HepG2 (cell line): Measurements from ENCODE around the gene ENDOG. TPM values are rescaled to one million over a fixed set of nuclear protein-coding genes. Genes with fewer than 3 reads are reported as not detected.

Experiments used
- BORCS8-MEF2B ChIP-seq: sonication (generic); formaldehyde crosslinking; IDR thresholded peaks from 2 replicates; pipeline ENCODE4 v1.8.0; 2022; ENCODE audit warnings: mild to moderate bottlenecking, missing genetic modification reagents
- CBX1 ChIP-seq: IDR thresholded peaks from one replicate; pipeline ENCODE4 v1.6.1; 2016; ENCODE audit warnings: antibody characterized with exemption, low read depth
- CEBPZ ChIP-seq: IDR thresholded peaks from 2 replicates; pipeline ENCODE4 v1.6.1; 2012; ENCODE audit warnings: low read length, improper control_type of control experiment
- CENPBD1 ChIP-seq: sonication (generic); formaldehyde crosslinking; IDR thresholded peaks from 2 replicates; pipeline ENCODE4 v1.8.0; 2022; ENCODE audit warnings: missing genetic modification reagents, low read depth, mild to moderate bottlenecking, borderline replicate concordance
- CHCHD3 ChIP-seq: sonication (generic); formaldehyde crosslinking; IDR thresholded peaks from 2 replicates; pipeline ENCODE4 v1.8.0; 2022; ENCODE audit warnings: mild to moderate bottlenecking, missing genetic modification reagents, moderate library complexity
- ESRRA ChIP-seq: sonication (generic); formaldehyde crosslinking; IDR thresholded peaks from 2 replicates; pipeline ENCODE4 v1.5.1; 2020; ENCODE audit warnings: mild to moderate bottlenecking, low read depth, missing genetic modification reagents
- GATA4 ChIP-seq: sonication (generic); IDR thresholded peaks from 2 replicates; pipeline ENCODE4 v1.6.1; 2016; ENCODE audit warnings: antibody characterized with exemption, low read depth, borderline replicate concordance
- HDAC2 ChIP-seq: sonication (generic); formaldehyde crosslinking; IDR thresholded peaks from 2 replicates; pipeline ENCODE4 v1.4.0; 2020; ENCODE audit warnings: missing genetic modification reagents
- KLF11 ChIP-seq: IDR thresholded peaks from 2 replicates; pipeline ENCODE4 v1.6.1; 2016; ENCODE audit warnings: missing compliant biosample characterization
- MEIS1 ChIP-seq: sonication (generic); formaldehyde crosslinking; IDR thresholded peaks from 2 replicates; pipeline ENCODE4 v1.9.0; 2021; ENCODE audit warnings: mild to moderate bottlenecking, missing genetic modification reagents, moderate library complexity, borderline replicate concordance
- MYPOP ChIP-seq: sonication (generic); formaldehyde crosslinking; IDR thresholded peaks from 2 replicates; pipeline ENCODE4 v1.8.1; 2023; ENCODE audit warnings: mild to moderate bottlenecking, moderate library complexity, missing genetic modification reagents
- NCOA2 ChIP-seq: sonication (generic); formaldehyde crosslinking; IDR thresholded peaks from 2 replicates; pipeline ENCODE4 v1.8.0; 2022; ENCODE audit warnings: inconsistent platforms
- PCBP1 ChIP-seq: fragments of 200-400 bp; formaldehyde crosslinking; IDR thresholded peaks from 2 replicates; pipeline ENCODE4 v1.6.1; 2017; ENCODE audit warnings: mild to moderate bottlenecking, low read depth, low read length, borderline replicate concordance
- PTBP1 ChIP-seq: fragments of 200-400 bp; formaldehyde crosslinking; IDR thresholded peaks from 2 replicates; pipeline ENCODE4 v1.6.1; 2018; ENCODE audit warnings: low read length, low read depth; ENCODE audit not compliant: poor library complexity, severe bottlenecking
- SP5 ChIP-seq: IDR thresholded peaks from 2 replicates; pipeline ENCODE4 v1.6.1; 2016; ENCODE audit warnings: low read depth, borderline replicate concordance
- TCF7L2 ChIP-seq: IDR thresholded peaks from 2 replicates; pipeline ENCODE4 v1.6.1; 2011; ENCODE audit warnings: mild to moderate bottlenecking, low read depth, low read length, moderate library complexity
- TEF ChIP-seq: sonication (generic); formaldehyde crosslinking; IDR thresholded peaks from 2 replicates; pipeline ENCODE4 v1.5.0; 2020; ENCODE audit warnings: missing genetic modification reagents
- TGIF2 ChIP-seq: IDR thresholded peaks from 2 replicates; pipeline ENCODE4 v1.6.1; 2016; ENCODE audit warnings: control low read depth, missing compliant biosample characterization
- ZNF20 ChIP-seq: sonication (generic); formaldehyde crosslinking; IDR thresholded peaks from 2 replicates; pipeline ENCODE4 v1.4.0; 2020; ENCODE audit warnings: mild to moderate bottlenecking, moderate library complexity, missing genetic modification reagents
- ZNF205 ChIP-seq: IDR thresholded peaks from 2 replicates; pipeline ENCODE4 v1.6.1; 2018; ENCODE audit warnings: missing biosample characterization, missing genetic modification reagents
- ZNF414 ChIP-seq: sonication (generic); formaldehyde crosslinking; IDR thresholded peaks from 2 replicates; pipeline ENCODE4 v1.5.0; 2020; ENCODE audit warnings: missing genetic modification reagents
- ZNF570 ChIP-seq: sonication (generic); formaldehyde crosslinking; IDR thresholded peaks from 2 replicates; pipeline ENCODE4 v1.4.0; 2020; ENCODE audit warnings: mild to moderate bottlenecking, missing genetic modification reagents, borderline replicate concordance
- ZSCAN25 ChIP-seq: sonication (generic); formaldehyde crosslinking; IDR thresholded peaks from 2 replicates; pipeline ENCODE4 v1.8.0; 2022; ENCODE audit warnings: mild to moderate bottlenecking, missing genetic modification reagents
- polyA plus RNA-seq, 8 experiments: library from polyadenylated mRNA; depleted of rRNA in 3 of 8; stranded (reverse) in 7 of 8; unstranded in 1 of 8; fragments of >200 nt; fragmentation: Illumina TruSeq in 4 of 8; extraction: Trizol in 4 of 8; gene quantifications; 2 replicates each; pipeline versions ENCODE4 v1.2.1 to v1.2.3, GENCODE V29; 2011 to 2016; ENCODE audit warnings: low read depth in 4 of 8, missing spikeins in 1 of 8, mixed read lengths in 1 of 8; ENCODE audit not compliant: insufficient read depth in 1 of 8
- total RNA-seq, 5 experiments: library from RNA; depleted of rRNA; stranded (reverse); fragments of >200 nt; fragmentation: Illumina TruSeq; extraction: Trizol; gene quantifications; 2 replicates each; pipeline ENCODE4 v1.2.3, GENCODE V29; 2016; ENCODE audit warnings: low read depth in 1 of 5

ENDOG gene
- total and polyA plus RNA-seq, 2 of the 13 experiments (the other 11 are each of a cell fraction or from before 2014, with no cell fraction given), result 26.3 to 28.8 TPM

- TF ChIP-seq BORCS8-MEF2B, result peak; percentile 98
- TF ChIP-seq PTBP1, result no peak
- no peak for TF ChIP-seq CEBPZ
- TF ChIP-seq CENPBD1, result no peak
- peak; percentile 91 for TF ChIP-seq TGIF2 (CRISPR knock-in tag)
- peak; percentile 89 for TF ChIP-seq ESRRA (CRISPR knock-in tag)
- TF ChIP-seq NCOA2 (CRISPR knock-in tag), result peak; percentile 26; the same call in 1 of the 2 replicates
- peak; percentile 95 for TF ChIP-seq MYPOP (CRISPR knock-in tag)
- no peak for TF ChIP-seq GATA4
- TF ChIP-seq HDAC2 (CRISPR knock-in tag), result peak; percentile 82; the same call in 1 of the 2 replicates
- peak; percentile 83 for TF ChIP-seq CBX1
- peak; percentile 85 for TF ChIP-seq ZNF205 (CRISPR knock-in tag)
- peak; percentile 67; the same call in 1 of the 2 replicates for TF ChIP-seq KLF11
- peak; percentile 85; the same call in 1 of the 2 replicates for TF ChIP-seq TEF (CRISPR knock-in tag)
- no peak for TF ChIP-seq PCBP1
- peak; percentile 73; the same call in 1 of the 2 replicates for TF ChIP-seq MEIS1 (CRISPR knock-in tag)
- no peak for TF ChIP-seq ZNF570 (CRISPR knock-in tag)
- TF ChIP-seq ZNF414 (CRISPR knock-in tag), result peak; percentile 60
- peak; percentile 90 for TF ChIP-seq SP5 (CRISPR knock-in tag)
- TF ChIP-seq ZSCAN25 (CRISPR knock-in tag), result peak; percentile 82
- TF ChIP-seq CHCHD3 (CRISPR knock-in tag), result peak; percentile 87
- no peak for TF ChIP-seq TCF7L2
- no peak for TF ChIP-seq ZNF20
These were observed 31.4 kb upstream of the ENDOG start, which contains the start of gene TBC1D13 (continued) for GRCh38 chr9:128786681-128787601.
